GM21717 (cell line): ENCODE results near the gene JAZF1.

ENCODE experiments used
- ATAC-seq: cut with Tn5 transposase; IDR thresholded peaks from one replicate; pipeline ENCODE4 v1.9.1; 2021; ENCODE audit warnings: mild to moderate bottlenecking, moderate library complexity; ENCODE audit not compliant: unreplicated experiment

The JAZF1 gene

GRCh38 chr7:28180364-28181147, at the start of gene JAZF1:
Gene JAZF1 (minus strand): TSS chr7:28180795.
- ATAC-seq = no peak

DNA sequence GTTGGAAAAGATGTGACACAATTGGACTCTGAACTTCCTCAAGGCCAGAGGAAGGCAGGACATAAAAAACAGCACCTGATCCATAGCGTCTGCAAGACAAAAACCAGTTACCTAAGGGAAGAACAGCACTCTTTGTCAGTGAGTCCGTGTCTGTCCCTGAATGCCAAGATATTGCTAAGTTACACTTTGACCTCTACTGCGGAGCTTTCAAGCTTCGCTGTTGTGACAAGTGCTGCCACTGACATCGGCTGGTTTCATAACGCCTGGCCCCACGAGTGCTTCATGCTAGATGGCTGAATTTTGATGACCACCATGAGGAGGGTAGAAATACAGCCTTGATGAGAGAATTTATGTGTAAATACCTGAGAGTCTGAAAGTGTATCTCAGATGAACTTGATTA, 49.7 kb upstream of the JAZF1 start:
- no peak for ATAC-seq

DNA sequence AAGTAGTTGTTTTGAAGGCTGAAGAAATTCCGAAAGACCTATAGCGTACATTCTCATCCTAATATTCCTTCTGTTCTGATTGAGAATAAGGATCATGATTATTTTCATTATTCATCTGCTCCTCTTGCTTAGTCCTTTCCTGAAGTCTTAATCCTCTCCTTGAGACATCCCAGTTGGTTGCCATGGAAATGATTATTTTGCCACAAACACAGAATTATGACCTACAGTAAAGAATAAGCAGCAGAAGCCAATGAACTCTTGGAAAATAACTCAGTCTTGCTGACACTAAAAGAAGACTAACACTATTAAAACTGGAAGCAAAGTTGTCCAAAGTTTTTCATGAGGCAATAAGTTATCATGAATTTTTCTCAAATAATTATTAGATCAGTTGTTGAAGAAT, 47.8 kb upstream of the JAZF1 start:
- ATAC-seq = no peak

DNA sequence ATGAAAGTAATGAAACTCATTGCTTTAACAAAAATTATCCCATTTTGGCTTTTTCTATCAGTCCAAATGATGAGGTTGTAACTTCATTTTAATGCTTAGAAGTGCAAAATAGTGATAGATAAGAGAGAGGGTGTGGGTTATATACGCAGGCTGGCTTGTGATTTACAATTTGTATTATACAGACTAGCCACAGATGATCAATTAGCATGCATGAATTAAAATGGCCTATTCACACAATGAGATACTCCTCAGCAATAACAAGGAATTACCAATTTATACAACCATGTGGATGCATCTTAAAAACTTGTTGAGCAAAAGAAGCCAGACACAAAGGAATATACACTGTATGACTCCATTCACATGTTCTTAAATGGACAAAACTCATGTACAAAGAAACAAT, 45.4 kb upstream of the JAZF1 start:
- ATAC-seq = no peak

DNA sequence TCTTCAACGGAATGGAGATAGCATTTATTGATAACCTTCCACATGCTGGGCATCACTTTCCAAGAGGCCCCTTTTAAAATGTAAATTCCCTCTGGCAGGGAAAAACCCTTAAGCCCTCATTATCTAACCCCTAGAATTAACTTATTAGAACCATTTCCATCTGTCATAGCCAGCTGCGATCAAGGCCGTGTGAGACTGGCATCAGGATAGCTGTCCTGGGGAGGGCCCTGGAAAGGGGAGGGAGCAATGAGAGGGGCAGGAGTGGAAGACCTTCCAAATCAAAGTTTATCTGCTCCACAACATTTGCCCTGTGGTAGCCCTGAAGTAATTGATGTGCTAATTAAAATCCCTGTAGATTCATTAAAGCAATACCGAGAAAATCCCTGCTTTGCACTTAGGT, 45.0 kb upstream of the JAZF1 start:
- no peak for ATAC-seq

DNA sequence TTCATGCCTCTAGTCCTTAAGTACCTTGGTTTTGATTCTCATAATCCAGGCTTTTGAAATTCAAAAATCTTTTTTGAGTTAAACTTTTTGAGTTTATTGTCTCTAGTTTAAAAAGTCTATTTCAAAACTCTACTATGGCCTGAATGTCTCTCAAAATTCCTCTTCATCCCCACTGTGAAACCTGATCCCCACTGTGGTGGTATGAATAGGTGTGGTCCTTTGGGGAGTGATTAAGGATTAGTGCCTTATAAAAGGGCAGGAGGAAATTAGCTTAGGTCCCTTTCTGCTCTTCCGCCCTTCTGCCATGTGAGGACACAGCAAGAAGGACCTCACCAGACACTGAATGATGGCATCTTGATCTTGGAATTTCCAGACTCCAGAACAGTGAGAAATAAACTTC, 44.1 kb upstream of the JAZF1 start:
- ATAC-seq = no peak

DNA sequence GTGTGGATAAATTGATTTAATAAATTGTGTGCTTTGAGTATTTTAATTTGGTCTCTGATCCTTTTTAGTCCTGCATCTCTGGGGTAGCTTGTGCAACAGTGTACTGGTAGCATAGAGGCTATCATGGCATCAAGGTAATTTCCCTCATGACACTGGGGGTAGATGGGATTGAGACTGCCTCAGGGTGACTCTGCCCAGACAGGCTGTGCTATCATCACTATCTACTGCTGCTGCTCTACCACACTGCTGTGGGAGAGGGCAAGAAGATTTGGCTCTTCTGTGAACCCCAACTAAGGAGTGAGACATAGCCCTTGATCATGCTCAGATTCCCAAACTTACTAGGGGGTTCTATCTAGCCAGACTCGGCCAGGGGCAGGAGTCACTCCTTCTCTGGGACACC, 43.6 kb upstream of the JAZF1 start:
- no peak for ATAC-seq

DNA sequence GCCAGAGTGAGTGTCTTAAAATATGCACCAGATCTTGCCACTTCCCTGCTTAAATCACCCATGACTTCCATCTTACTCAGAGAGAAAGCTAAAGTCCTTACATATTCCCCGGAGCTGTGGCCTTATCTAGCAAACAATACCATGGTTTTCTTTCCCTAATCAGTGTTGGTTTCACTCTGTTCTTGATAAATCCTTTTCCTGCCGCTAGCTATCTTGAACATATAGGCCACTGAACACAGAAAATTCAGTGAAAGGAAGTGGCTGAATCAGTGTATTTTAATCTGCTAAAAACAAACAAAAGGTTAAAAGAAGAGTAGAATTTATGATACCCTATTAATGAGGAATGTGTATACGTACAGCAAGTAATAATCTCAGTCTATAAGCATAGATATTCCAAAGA, 42.0 kb upstream of the JAZF1 start:
- ATAC-seq = no peak

DNA sequence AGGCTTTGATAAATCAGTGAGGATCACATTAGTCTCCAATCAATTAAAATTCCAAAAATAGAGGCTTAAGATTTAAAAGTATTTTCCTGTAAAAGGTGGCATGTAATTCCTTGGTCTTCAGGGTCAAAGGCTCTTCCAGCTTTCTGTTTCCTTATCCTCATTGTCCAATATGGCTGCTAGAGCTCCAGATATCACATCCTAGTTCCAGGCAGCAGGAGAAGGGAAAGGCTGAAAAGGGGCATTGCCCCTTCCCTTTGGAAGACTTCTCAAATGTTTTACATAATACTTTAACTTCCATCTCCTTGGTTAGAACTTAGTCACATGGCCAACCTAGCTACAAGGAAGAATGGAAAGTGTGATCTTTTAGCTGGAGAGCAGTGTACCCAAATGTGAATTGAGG, 39.2 kb upstream of the JAZF1 start:
- no peak for ATAC-seq

- no peak for ATAC-seq
Observed at GRCh38 chr7:28217143-28217542, 36.5 kb upstream of the JAZF1 start.

- ATAC-seq = no peak
Observed at GRCh38 chr7:28211006-28211405, 30.4 kb upstream of the JAZF1 start.

DNA sequence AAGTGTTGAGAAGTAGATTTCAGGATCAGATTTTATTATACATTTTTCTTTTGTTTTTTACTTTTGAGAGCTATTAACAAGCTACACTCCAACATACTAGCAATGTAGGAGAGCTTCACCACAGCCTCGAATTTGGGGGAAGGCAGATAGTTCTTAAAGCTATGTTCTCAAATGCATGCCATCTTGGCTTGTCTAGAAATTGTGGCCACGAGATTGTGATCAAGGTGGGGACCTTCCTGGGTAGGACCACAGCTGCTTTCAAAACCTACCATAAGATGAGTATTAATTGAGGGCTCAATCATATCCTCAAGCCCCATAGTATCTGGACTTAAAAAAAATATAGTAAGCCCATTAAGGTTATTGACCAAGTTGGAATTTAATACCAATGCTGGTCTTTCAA, 27.9 kb upstream of the JAZF1 start:
- ATAC-seq = no peak

- ATAC-seq = peak; percentile 62
Observed at GRCh38 chr7:28207486-28208158, 27.0 kb upstream of the JAZF1 start.

- no peak for ATAC-seq
Observed at GRCh38 chr7:28205506-28205905, 24.9 kb upstream of the JAZF1 start.

DNA sequence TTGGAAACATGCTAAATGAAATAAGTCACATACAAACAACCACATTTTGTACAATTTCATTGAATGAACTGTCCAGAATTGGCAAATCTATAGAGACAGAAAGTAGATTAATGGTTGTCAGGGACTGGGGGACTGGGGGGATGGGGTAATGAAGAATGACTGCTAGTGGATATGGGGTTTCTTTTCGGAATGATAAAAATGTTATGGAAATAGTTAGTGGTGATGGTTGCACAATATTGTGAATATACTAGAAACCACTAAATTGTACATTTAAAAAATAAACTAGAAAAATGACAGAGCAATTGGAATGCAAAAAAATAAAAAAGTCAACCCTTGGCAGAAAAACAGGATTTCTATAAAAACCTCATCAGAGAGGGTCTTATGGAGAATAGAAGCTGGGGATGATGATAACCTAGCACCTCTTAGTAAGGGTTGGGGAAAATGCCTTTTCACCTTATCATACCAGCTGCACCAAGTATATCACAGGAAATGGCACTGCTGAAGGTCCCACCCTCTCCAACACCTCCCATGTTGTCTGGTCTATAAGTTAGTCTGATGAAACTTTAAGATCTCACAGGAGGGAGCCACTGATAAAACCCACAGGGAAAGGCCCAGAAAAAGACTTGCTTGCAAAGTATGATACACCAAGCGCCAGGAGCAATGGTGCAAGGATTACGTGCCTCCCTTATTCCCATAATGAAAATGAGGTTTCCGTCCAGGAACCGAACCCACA, 23.1 kb upstream of the JAZF1 start:
- ATAC-seq = no peak

- ATAC-seq = no peak
Observed at GRCh38 chr7:28202222-28202621, 21.6 kb upstream of the JAZF1 start.

GRCh38 chr7:28201131-28201530, 20.5 kb upstream of the JAZF1 start:
- ATAC-seq = no peak

DNA sequence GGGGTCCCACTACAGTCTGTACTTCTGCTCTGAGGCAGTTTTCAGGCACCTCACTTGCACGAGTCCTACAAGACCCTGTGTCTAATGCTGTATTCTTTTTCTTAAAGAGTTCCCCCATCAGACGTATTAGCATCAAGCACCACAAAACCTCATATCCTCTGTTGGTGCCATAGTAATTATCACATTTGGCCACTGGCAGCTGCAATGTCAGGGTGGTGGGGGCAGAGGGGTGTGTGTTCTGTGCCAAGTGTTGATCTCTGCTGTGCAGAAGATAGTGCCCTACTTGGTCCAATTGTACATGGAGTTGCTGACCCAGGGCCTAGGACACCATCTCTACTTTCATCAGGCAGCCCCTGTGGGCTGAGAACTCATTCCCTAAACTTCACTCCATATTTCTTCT, 20.0 kb upstream of the JAZF1 start:
- ATAC-seq = no peak

GRCh38 chr7:28199021-28199510, 18.5 kb upstream of the JAZF1 start:
- no peak for ATAC-seq

GRCh38 chr7:28195910-28196620, 15.5 kb upstream of the JAZF1 start:
- ATAC-seq = no peak
